Lower lobe of right lung (tissue), 2 donors: ENCODE data around the gene RBM43. TPM values are rescaled to one million over a fixed set of nuclear protein-coding genes. Genes with fewer than 3 reads are reported as not detected.
A peak's percentile ranks its signal among the peaks of the same experiment; 100 is the strongest.
"Not testable (repeated sequence)": the region's sequence is repeated elsewhere in the genome, so short reads cannot be mapped to it uniquely, and the experiment has no call there.

Source experiments
- ATAC-seq, 2 donors: fragments of 200-7000 bp; cut with Tn5 transposase; one replicate each; pipeline ENCODE4 v1.9.1; 2020 to 2022; ENCODE audit warnings: mild to moderate bottlenecking in 2 of 2, moderate library complexity in 2 of 2
- DNase-seq: peaks from one replicate; pipeline ENCODE4 v3.0.0-alpha.2; 2020
- H3K27ac ChIP-seq: fragments of 200-600 bp; one replicate; pipeline ENCODE4 v1.8.0; 2022
- H3K27me3 ChIP-seq: fragments of 200-600 bp; one replicate; pipeline ENCODE4 v1.8.0; 2022; ENCODE audit warnings: low read depth
- H3K36me3 ChIP-seq: fragments of 200-600 bp; one replicate; pipeline ENCODE4 v1.8.0; 2022; ENCODE audit warnings: mild to moderate bottlenecking
- H3K4me1 ChIP-seq: fragments of 200-600 bp; one replicate; pipeline ENCODE4 v1.8.0; 2022
- H3K4me3 ChIP-seq: fragments of 200-600 bp; one replicate; pipeline ENCODE4 v1.8.0; 2022; ENCODE audit warnings: mild to moderate bottlenecking
- H3K9me3 ChIP-seq: fragments of 200-600 bp; one replicate; pipeline ENCODE4 v1.8.0; 2022
- intact Hi-C: fragments of 100-400 bp; cut with DNase I; formaldehyde crosslinking; loops from one replicate; pipeline ENCODE4 v1.11.0; 2022
- total RNA-seq: library from RNA; stranded (reverse); fragmentation: NEBNext Ultra II Directional; extraction: Animal tissue kit (Norgen Biotek cat#: 25700); gene quantifications from one replicate; pipeline ENCODE4 v1.2.1, GENCODE V29; 2021
- TF ChIP-seq, protein P1 (sequence below): fragments of 200-600 bp; IDR thresholded peaks from one replicate; pipeline ENCODE4 v1.8.0; 2022; ENCODE audit warnings: antibody characterized with exemption, mild to moderate bottlenecking
- donor health status: DM: no; HTN: yes; CAD: no; lungs with severe emphysema.

Gene RBM43
- total RNA-seq, 1 donor from 2014 or later: 10.4 TPM

DNA sequence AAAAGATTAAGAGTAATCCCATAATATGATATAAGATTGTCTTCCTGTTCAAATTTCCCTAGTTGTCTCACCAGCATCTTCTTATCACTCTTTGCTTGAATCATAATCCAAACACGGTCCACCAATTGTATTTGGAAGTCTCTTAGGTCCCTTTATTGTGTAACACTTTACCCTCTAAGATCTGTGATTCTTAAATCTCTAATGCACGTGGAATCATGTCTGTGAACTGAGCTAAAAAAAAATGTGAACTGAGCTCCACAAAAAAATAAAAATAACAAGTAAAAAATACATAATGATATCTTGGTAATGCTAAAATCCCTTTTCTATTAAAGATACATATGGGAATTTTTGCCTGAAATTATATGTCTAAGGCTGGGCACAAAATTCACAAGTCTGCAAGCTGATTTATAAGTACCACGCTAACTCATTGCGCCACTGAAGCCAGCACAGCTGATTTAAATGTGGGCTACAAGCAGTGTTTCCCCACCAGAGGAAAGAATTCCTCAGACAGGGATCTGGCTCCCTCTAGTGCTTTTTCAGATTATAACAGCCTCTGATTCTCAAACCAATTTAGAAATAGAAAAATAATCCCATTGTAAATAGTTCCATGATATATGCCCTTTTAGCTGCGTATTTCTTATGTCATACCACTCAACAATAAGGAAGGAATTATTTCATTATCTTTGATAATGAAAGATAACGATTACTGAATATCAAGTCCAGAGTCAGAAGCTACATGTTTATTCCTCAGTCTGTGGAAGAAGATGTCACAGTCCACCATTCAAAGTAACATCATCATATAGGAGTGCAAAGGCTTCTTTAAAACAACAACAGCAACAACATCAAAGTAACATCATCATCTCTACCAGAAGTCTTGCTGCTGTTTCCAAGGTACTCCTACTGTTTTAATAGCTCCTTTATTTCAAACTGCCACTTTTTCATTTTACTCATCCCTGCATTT, 22.9 kb downstream of the RBM43 start:
- H3K4me3 ChIP-seq: no peak overlapping the region
- peak; percentile 82 to 86 for ATAC-seq
- no peaks in the 10 kb centered on the region for H3K4me1 ChIP-seq
- H3K9me3 ChIP-seq: no peaks in the 10 kb centered on the region
- intact Hi-C loops: no loop called here
- no peaks in the 10 kb centered on the region for H3K36me3 ChIP-seq
- TF ChIP-seq, protein P1, sequence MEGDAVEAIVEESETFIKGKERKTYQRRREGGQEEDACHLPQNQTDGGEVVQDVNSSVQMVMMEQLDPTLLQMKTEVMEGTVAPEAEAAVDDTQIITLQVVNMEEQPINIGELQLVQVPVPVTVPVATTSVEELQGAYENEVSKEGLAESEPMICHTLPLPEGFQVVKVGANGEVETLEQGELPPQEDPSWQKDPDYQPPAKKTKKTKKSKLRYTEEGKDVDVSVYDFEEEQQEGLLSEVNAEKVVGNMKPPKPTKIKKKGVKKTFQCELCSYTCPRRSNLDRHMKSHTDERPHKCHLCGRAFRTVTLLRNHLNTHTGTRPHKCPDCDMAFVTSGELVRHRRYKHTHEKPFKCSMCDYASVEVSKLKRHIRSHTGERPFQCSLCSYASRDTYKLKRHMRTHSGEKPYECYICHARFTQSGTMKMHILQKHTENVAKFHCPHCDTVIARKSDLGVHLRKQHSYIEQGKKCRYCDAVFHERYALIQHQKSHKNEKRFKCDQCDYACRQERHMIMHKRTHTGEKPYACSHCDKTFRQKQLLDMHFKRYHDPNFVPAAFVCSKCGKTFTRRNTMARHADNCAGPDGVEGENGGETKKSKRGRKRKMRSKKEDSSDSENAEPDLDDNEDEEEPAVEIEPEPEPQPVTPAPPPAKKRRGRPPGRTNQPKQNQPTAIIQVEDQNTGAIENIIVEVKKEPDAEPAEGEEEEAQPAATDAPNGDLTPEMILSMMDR: peak; percentile 87
- DNase-seq: peak; percentile 58
- no peaks in the 10 kb centered on the region for H3K27me3 ChIP-seq
- H3K27ac ChIP-seq: no peak overlapping the region

DNA sequence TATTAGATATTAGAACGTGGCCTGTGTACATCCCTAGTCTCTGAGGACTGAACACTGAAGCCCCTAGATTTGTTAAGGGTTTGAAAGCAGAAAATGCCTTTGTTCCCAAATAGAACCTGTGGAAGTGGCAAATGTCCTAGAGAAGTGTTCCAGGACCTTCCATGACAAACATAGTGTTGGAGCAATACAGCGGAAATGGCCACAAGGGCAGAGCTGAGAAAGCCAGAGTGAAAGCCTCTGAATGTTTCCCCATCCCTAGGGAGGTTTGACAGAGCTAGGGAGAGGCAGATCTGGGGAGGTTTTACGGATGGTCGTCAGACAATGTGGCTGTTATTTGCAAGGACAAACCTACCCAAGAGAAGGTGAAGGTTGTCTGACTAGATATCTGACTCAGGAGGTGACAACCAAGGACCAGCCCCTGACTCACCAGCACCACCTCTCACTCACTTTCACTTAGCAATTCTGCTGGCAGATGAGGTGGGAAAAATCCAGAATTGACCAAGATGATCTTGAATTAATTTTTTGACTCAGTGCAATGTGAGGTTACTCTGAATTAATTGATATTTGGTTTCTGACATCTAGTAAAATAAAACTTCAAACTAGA, 24.1 kb downstream of the RBM43 start:
- DNase-seq (no peak), ATAC-seq (no peak)
- intact Hi-C loops: no loop called here
- Histone ChIP-seq H3K27me3 (no peaks in the 10 kb centered on the region), H3K36me3 (no peaks in the 10 kb centered on the region), H3K27ac (no peak overlapping the region), H3K4me1 (no peaks in the 10 kb centered on the region), H3K9me3 (no peaks in the 10 kb centered on the region), H3K4me3 (no peak overlapping the region)
- TF ChIP-seq, protein P1: no peak

DNA sequence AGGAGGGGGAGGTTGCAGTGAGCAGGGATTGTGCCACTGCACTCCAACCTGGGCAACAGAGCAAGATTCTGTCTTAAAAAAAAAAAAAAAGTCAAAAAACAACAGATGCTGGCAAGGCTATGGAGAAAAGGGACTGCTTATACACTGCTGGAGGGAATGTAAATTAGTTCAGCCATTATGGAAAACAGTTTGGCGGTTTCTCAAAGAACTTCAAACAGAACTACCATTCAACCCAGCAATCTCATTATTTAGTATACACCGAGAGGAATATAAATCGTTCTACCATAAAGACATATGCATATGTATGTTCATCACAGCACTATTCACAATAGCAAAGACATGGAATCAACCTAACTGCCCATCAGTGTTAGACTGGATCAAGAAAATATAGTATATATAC, 27.9 kb downstream of the RBM43 start:
- H3K4me1 ChIP-seq, H3K9me3 ChIP-seq, H3K27ac ChIP-seq, H3K4me3 ChIP-seq, intact Hi-C loops, H3K36me3 ChIP-seq, DNase-seq, ATAC-seq, H3K27me3 ChIP-seq: not testable (repeated sequence)

DNA sequence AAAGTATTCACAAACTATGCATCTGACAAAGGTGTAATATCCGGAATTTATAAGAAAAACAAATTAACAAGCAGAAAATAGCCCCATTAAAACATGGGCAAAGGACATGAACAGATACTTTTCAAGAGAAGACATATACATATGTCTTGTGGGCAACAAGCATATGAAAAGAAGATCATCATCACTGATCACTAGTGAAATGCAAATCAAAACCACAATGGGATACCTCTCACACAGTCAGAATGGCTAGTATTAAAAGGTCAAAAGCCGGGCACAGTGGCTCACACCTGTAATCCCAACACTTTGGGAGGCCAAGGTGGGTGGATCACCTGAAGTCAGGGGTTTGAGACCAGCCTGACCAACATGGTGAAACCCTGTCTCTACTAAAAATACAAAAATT, 28.4 kb downstream of the RBM43 start:
- H3K27me3 ChIP-seq, H3K36me3 ChIP-seq, H3K4me1 ChIP-seq, H3K27ac ChIP-seq, intact Hi-C loops, H3K9me3 ChIP-seq, DNase-seq, H3K4me3 ChIP-seq, ATAC-seq: not testable (repeated sequence)

DNA sequence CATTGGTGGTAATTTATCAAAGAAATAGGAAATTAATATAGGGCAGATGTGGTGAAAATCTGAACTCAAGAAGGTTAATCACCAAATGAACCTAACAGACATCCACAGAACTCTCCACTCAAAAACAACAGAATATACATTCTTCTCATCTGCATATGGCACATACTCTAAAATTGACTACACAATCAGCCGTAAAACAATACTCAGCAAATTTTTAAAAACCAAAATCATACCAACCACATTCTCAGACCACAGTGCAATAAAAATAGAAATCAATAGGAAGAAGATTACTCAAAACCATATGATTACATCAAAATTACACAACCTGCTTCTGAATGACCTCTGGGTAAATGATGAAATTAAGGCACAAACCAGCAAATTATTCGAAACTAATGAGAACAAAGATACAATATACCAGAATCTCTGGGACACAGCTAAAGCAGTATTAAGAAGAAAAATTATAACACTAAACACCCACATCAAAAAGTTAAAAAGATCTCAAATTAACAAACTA, 31.0 kb downstream of the RBM43 start:
- Histone ChIP-seq H3K9me3 (no peaks in the 10 kb centered on the region), H3K36me3 (no peaks in the 10 kb centered on the region), H3K4me3 (no peak overlapping the region), H3K4me1 (no peaks in the 10 kb centered on the region), H3K27ac (no peak overlapping the region), H3K27me3 (no peaks in the 10 kb centered on the region)
- TF ChIP-seq, protein P1: no peak
- intact Hi-C loops: no loop called here
- ATAC-seq: no peak
- no peak for DNase-seq

DNA sequence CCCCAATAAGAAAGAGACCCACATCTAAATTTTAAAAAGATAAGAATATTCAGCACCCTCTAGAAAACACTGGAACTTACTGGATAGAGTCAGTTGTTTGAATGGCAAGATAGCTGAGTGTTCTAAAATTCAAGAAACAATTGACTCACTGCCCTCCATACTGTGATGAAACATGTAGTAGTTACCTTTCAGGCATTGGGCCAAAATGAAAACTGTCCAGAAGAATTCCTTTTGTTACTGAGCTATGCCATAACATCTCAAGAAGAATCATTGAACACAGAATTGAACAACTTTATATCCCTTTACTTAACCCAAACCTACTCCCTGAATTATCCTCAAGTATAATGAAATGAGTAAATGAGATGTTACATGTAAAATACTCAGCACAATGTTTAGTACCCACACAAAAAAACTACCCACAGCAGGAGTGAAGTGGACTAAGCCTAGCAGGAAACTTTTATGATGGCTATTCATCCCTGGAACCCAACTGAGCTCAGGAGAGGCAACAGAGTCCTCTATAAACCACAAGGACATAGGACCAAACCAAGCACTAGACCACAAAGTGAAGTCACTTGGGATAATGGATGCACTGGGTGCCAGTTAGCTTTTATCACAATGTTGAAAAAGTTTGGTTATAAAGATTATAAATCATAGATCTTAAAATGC, 32.7 kb downstream of the RBM43 start:
- H3K27ac ChIP-seq: no peak overlapping the region
- intact Hi-C loops: no loop called here
- no peaks in the 10 kb centered on the region for H3K9me3 ChIP-seq
- TF ChIP-seq, protein P1: no peak
- no peaks in the 10 kb centered on the region for H3K36me3 ChIP-seq
- no peak for DNase-seq
- no peak for ATAC-seq
- no peaks in the 10 kb centered on the region for H3K27me3 ChIP-seq
- H3K4me3 ChIP-seq: no peak overlapping the region
- H3K4me1 ChIP-seq: no peaks in the 10 kb centered on the region
